K562 (cell line): ENCODE results near the gene ZNF646. TPM values are rescaled to one million over a fixed set of nuclear protein-coding genes. Genes with fewer than 3 reads are reported as not detected.
A peak's percentile ranks its signal among the peaks of the same experiment; 100 is the strongest.

Experiments used
- ATAC-seq: fragments of 200-7000 bp; cut with Tn5 transposase; 3 replicates; pipeline ENCODE4 v1.9.1; 2020; ENCODE audit warnings: moderate library complexity
- BruUV-seq: library from RNA; stranded (reverse); fragments of 400-500 nt; replicated peaks from 2 replicates; lab custom pipeline; 2021; lab: Mats Ljungman, UMichigan
- CTCF ChIA-PET: fragments of 300-600 bp; formaldehyde crosslinking; extraction: SDS; loops from one replicate; lab custom pipeline; 2021; ENCODE audit warnings: low intra/inter-chr PET ratio; lab: Yijun Ruan, JAX
- POLR2A ChIA-PET: fragments of 300-600, 350-650 bp; sonication (Branson Sonifier 250); formaldehyde crosslinking; extraction: SDS; loops from one replicate; lab custom pipeline; 2021; ENCODE audit warnings: antibody characterized with exemption, inconsistent platforms; lab: Yijun Ruan, JAX
- DNase-seq, 4 experiments: peaks; one replicate each; pipeline versions ENCODE4 v3.0.0 to v3.0.0-alpha.2; 2011 to 2018; ENCODE audit warnings: low spot score in 3 of 4, mixed read lengths in 3 of 4; ENCODE audit errors: extremely low read depth in 1 of 4
- FAIRE-seq: peaks from 2 replicates; lab custom pipeline; 2011; peaks lifted over from hg19 to GRCh38; lab: Jason Lieb, UNC
- H2AFZ ChIP-seq: 2 replicates; pipeline ENCODE4 v1.6.0; 2011; ENCODE audit warnings: low read depth, low read length, control low read depth, inconsistent platforms
- H3K27ac ChIP-seq: fragments of 200-600 bp; 3 replicates; pipeline ENCODE4 v1.8.0; 2011; ENCODE audit warnings: low read depth, mild to moderate bottlenecking, control low read depth, inconsistent platforms, low read length, moderate library complexity, mixed read lengths; ENCODE audit errors: extremely low read depth
- H3K27me3 ChIP-seq, 2 experiments: fragments of 300-600 bp in 1 of 2; 2 replicates in 1 of 2; 3 replicates in 1 of 2; pipeline versions ENCODE4 v1.6.0 to v1.8.0; 2011; ENCODE audit warnings: inconsistent platforms in 2 of 2, low read length in 2 of 2, mild to moderate bottlenecking in 1 of 2, mixed read lengths in 1 of 2, moderate library complexity in 1 of 2; ENCODE audit not compliant: control insufficient read depth in 2 of 2, insufficient read depth in 2 of 2
- H3K36me3 ChIP-seq: fragments of 300-600 bp; 3 replicates; pipeline ENCODE4 v1.8.0; 2011; ENCODE audit warnings: mild to moderate bottlenecking, low read length, inconsistent platforms; ENCODE audit not compliant: control insufficient read depth, insufficient read depth
- H3K4me1 ChIP-seq, 2 experiments: fragments of 200-600 bp in 1 of 2; replicated peaks in 1 of 2; 2 replicates in 1 of 2; 3 replicates in 1 of 2; pipeline versions ENCODE4 v1.5.1 to v1.8.0; 2011; ENCODE audit warnings: inconsistent platforms in 2 of 2, low read length in 2 of 2, mild to moderate bottlenecking in 1 of 2, mixed read lengths in 1 of 2, moderate library complexity in 1 of 2; ENCODE audit not compliant: control insufficient read depth in 2 of 2, insufficient read depth in 2 of 2
- H3K4me2 ChIP-seq: 2 replicates; pipeline ENCODE4 v1.6.1; 2011; ENCODE audit warnings: low read length, control low read depth, inconsistent platforms, mixed read lengths; ENCODE audit not compliant: insufficient read depth
- H3K4me3 ChIP-seq: fragments of 200-600 bp; sonication (generic), shearing (Covaris generic); 2 replicates; pipeline ENCODE4 v1.5.1; 2016; ENCODE audit warnings: control low read depth, inconsistent platforms
- H3K79me2 ChIP-seq: fragments of 200-600 bp; 3 replicates; pipeline ENCODE4 v1.8.0; 2011; ENCODE audit warnings: low read length, inconsistent platforms; ENCODE audit not compliant: control insufficient read depth, insufficient read depth
- H3K9ac ChIP-seq, 2 experiments: 2 replicates each; pipeline versions ENCODE4 v1.6.0 to v1.6.1; 2011; ENCODE audit warnings: low read depth in 2 of 2, low read length in 2 of 2, control low read depth in 1 of 2, inconsistent platforms in 1 of 2, mild to moderate bottlenecking in 1 of 2, mixed read lengths in 1 of 2; ENCODE audit not compliant: insufficient read depth in 1 of 2
- H3K9me1 ChIP-seq: one replicate; pipeline ENCODE4 v1.6.0; 2011; ENCODE audit warnings: inconsistent platforms, mild to moderate bottlenecking, low read length, moderate library complexity; ENCODE audit not compliant: control insufficient read depth, insufficient read depth
- H3K9me3 ChIP-seq: replicated peaks from 2 replicates; pipeline ENCODE4 v1.5.1; 2011; ENCODE audit warnings: low read depth, low read length, inconsistent platforms; ENCODE audit not compliant: control insufficient read depth, insufficient read depth
- H4K20me1 ChIP-seq: replicated peaks from 2 replicates; pipeline ENCODE4 v1.6.1; 2011; ENCODE audit warnings: low read length, inconsistent platforms, mixed read lengths; ENCODE audit not compliant: control insufficient read depth, insufficient read depth
- CBX1 ChIP-seq: sonication (generic); IDR thresholded peaks from 2 replicates; pipeline ENCODE4 v1.6.1; 2016; ENCODE audit warnings: antibody characterized with exemption, low read depth, mild to moderate bottlenecking
- CBX3 ChIP-seq, 2 experiments: IDR thresholded peaks; 1 replicate in 1 of 2; 2 replicates in 1 of 2; pipeline ENCODE4 v1.6.1; 2012; ENCODE audit warnings: inconsistent platforms in 2 of 2, low read length in 2 of 2, borderline replicate concordance in 1 of 2, control low read depth in 1 of 2
- FOXM1 ChIP-seq, 2 experiments: fragments of 450-650 bp in 1 of 2; sonication (generic) in 1 of 2; formaldehyde crosslinking in 1 of 2; IDR thresholded peaks; 2 replicates each; pipeline versions ENCODE4 v1.6.1 to v1.9.0; 2017 to 2022; ENCODE audit warnings: low read depth in 2 of 2, mild to moderate bottlenecking in 2 of 2, missing genetic modification reagents in 1 of 2, moderate library complexity in 1 of 2
- HEY1 ChIP-seq: fragments of 250-450 bp; sonication (Bioruptor Pico); IDR thresholded peaks from 2 replicates; pipeline ENCODE4 v1.5.0; 2020; ENCODE audit warnings: mild to moderate bottlenecking, moderate library complexity, borderline replicate concordance
- MBD2 ChIP-seq: sonication (generic); IDR thresholded peaks from 2 replicates; pipeline ENCODE4 v1.6.1; 2016; ENCODE audit warnings: low read depth, borderline replicate concordance
- NEUROD1 ChIP-seq: fragments of 150-350 bp; IDR thresholded peaks from 2 replicates; pipeline ENCODE4 v1.6.1; 2014; ENCODE audit warnings: borderline replicate concordance, low read length, low read depth; ENCODE audit not compliant: partially characterized antibody
- POLR2G ChIP-seq: fragments of 200-400 bp; formaldehyde crosslinking; IDR thresholded peaks from 2 replicates; pipeline ENCODE4 v1.6.1; 2017; ENCODE audit warnings: low read depth, mild to moderate bottlenecking, antibody characterized with exemption, low read length, moderate library complexity
- SETDB1 ChIP-seq: IDR thresholded peaks from one replicate; pipeline ENCODE4 v1.6.1; 2012; ENCODE audit warnings: low read length, control low read depth, inconsistent platforms
- SMAD3 ChIP-seq: fragments of 450-650 bp; formaldehyde crosslinking; conservative IDR thresholded peaks from 2 replicates; pipeline ENCODE4 v1.4.0; 2020; ENCODE audit warnings: mild to moderate bottlenecking
- SRF ChIP-seq, 2 experiments: fragments of 250-450, 450-650 bp in 1 of 2; sonication (Bioruptor Pico) in 1 of 2; sonication (generic) in 1 of 2; formaldehyde crosslinking; IDR thresholded peaks; 2 replicates each; pipeline versions ENCODE4 v1.5.0 to v1.5.1; 2020 to 2022; ENCODE audit warnings: mild to moderate bottlenecking in 1 of 2, missing genetic modification reagents in 1 of 2
- THRAP3 ChIP-seq: fragments of 450-650 bp; IDR thresholded peaks from 2 replicates; pipeline ENCODE4 v1.6.1; 2016; ENCODE audit warnings: mild to moderate bottlenecking, inconsistent platforms, borderline replicate concordance
- U2AF2 ChIP-seq: fragments of 200-400 bp; formaldehyde crosslinking; optimal IDR thresholded peaks from 2 replicates; pipeline ENCODE3; 2017; ENCODE audit warnings: low read depth, mild to moderate bottlenecking, low read length
- YBX1 ChIP-seq: fragments of 450-650 bp; IDR thresholded peaks from 2 replicates; pipeline ENCODE4 v1.7.1; 2016; ENCODE audit warnings: mild to moderate bottlenecking
- ZNF124 ChIP-seq: sonication (generic); formaldehyde crosslinking; IDR thresholded peaks from 2 replicates; pipeline ENCODE4 v1.8.1; 2022; ENCODE audit warnings: missing genetic modification reagents
- ZNF263 ChIP-seq: sonication (generic); formaldehyde crosslinking; IDR thresholded peaks from 2 replicates; pipeline ENCODE4 v1.8.0; 2022; ENCODE audit warnings: mild to moderate bottlenecking, missing genetic modification reagents, borderline replicate concordance
- ZNF561 ChIP-seq: fragments of 450-650 bp; formaldehyde crosslinking; conservative IDR thresholded peaks from 2 replicates; pipeline ENCODE4 v1.4.0; 2020; ENCODE audit warnings: mild to moderate bottlenecking, moderate library complexity
- WGBS: fragments of 100-300 bp; shearing (Covaris generic); methylation state at CpG from one replicate; pipeline ENCODE4 v1.1.6; 2016; ENCODE audit warnings: low coverage, mixed read lengths; ENCODE audit not compliant: insufficient coverage; ENCODE audit errors: missing lambda C conversion rate; 5-methylcytosine and 5-hydroxymethylcytosine counted together
- in situ Hi-C: fragments of 300-500 bp; cut with MboI; formaldehyde crosslinking; loops from 4 replicates; pipeline ENCODE4 v1.15.0; 2018; ENCODE audit warnings: inconsistent platforms, mixed read lengths
- intact Hi-C: fragments of 100-400 bp; cut with micrococcal nuclease; formaldehyde crosslinking; loops from 2 replicates; pipeline ENCODE4 v1.14.2; 2022
- polyA plus RNA-seq, 8 experiments: library from polyadenylated mRNA; depleted of rRNA in 4 of 8; stranded (reverse) in 5 of 8; unstranded in 3 of 8; fragments of >200 nt; fragmentation: Nextera tagmentation in 2 of 8; fragmentation: Illumina TruSeq in 1 of 8; extraction: Ambion mirVana in 2 of 8; extraction: Trizol in 1 of 8; gene quantifications; 2 replicates each; pipeline versions ENCODE4 v1.2.1 to v1.2.3, GENCODE V29; 2011 to 2014; ENCODE audit warnings: inconsistent platforms in 1 of 8, missing spikeins in 1 of 8
- total RNA-seq, 7 experiments: library from RNA; depleted of rRNA in 6 of 7; stranded (reverse); fragments of >200 nt in 6 of 7; fragmentation: Illumina TruSeq in 2 of 7; extraction: Trizol in 2 of 7; gene quantifications; 2 replicates each; pipeline versions ENCODE4 v1.2.1 to v1.2.3, GENCODE V29; 2011 to 2021; ENCODE audit warnings: low replicate concordance in 1 of 7

Gene ZNF646
- total and polyA plus RNA-seq, 9 of the 15 experiments (the other 6 are each of a cell fraction or from before 2014, with no cell fraction given) = 0.08 to 20.6 (median 8.0) TPM

DNA sequence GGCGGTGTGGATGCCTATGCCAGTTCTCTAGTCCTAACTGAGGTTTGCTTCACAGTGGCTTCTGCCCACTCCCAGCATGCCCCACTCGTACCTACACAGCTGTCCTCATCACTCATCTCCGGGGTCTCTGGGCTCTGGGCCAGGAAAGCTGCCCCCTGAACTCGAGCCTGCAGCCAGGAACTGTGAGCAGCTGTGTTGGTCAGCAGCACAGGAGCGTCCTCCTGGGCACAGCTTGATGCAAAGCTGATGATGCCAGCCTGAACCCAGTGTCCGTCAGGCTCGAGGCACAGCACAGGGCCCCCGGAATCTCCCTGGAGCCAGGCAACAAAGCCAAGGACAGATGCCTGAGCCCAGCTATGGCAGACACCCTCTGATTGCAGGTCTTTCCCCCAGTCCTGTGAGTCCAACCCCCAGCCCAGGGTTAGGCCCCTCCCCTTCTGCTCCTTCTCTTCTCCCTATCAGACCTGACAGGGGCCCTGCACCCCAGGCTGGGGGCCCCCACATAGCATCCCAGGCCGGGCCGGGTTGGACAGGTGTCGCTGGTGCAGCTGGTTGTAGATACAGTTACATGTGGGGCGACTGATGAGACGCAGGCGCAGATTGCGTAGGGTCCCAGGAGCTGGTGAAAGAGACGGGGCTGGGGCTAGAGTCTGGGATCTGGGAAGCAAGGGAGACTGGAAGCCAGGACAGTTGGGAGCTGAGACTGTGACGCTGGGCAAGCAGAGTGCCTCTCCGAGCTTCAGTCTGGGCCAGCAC lies 11.8 kb downstream of the ZNF646 start:
- H2AFZ ChIP-seq = no peak overlapping the region
- in situ Hi-C loops = no loop called here
- no peak for DNase-seq
- intact Hi-C loops = no loop called here
- no TSS peak for BruUV-seq
- no peak for FAIRE-seq
- H3K27me3 ChIP-seq = no peaks in the 10 kb centered on the region
- no peaks in the 10 kb centered on the region for H3K79me2 ChIP-seq
- ATAC-seq = no peak
- H3K36me3 ChIP-seq = peaks cover 55% of the 10 kb centered on the region; the same call in 2 of the 3 replicates
- H3K9me1 ChIP-seq = no peaks in the 10 kb centered on the region
- H3K9me3 ChIP-seq = no peaks in the 10 kb centered on the region
- no peak overlapping the region for H3K27ac ChIP-seq
- 0 out of 2 replicates have a peak, but pooled peaks cover 5% of the 10 kb centered on the region for H4K20me1 ChIP-seq
- no peak overlapping the region for H3K4me3 ChIP-seq
- peaks cover 0 to 63% of the 10 kb centered on the region in 2 experiments; a peak in 3 of 5 replicates for H3K4me1 ChIP-seq
- 84% methylated on average over 18 of the region's 18 CpGs for WGBS
- H3K9ac ChIP-seq = peak overlapping the region in 1 of 2 experiments; percentile 19; a peak in 1 of 4 replicates
- no peak overlapping the region for H3K4me2 ChIP-seq
- CTCF ChIA-PET = no interaction called here
- POLR2A ChIA-PET = interaction anchor here (0.6 to 3.4 kb wide), 5 partner anchors 8 to 1159 kb away, joined by 3 to 32 read pairs (median 3); partner anchors contain the start of genes ZNF646 and ZNF668
- TF ChIP-seq POLR2G (peak; percentile 42; the same call in 1 of the 2 replicates), HEY1 (no peak)

DNA sequence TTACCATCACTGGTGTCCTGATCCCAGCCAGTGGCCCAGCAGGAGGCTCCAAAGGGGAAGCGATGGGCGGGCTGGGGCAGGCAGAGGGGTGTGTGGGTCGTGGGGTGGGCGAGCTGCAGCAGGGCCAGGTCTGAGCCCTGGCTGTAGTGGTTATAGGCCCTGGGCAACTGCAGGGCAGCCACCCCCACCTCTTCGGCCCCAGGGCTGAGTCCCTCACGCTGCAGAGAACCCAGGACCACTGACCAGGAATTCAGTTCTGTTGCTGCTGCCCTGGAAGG lies 12.3 kb downstream of the ZNF646 start:
- BruUV-seq = no TSS peak
- peaks cover 56% of the 10 kb centered on the region; the same call in 2 of the 3 replicates for H3K36me3 ChIP-seq
- 0 out of 2 replicates have a peak, but pooled peaks cover 5% of the 10 kb centered on the region for H4K20me1 ChIP-seq
- no peaks in the 10 kb centered on the region for H3K27me3 ChIP-seq
- H3K27ac ChIP-seq = no peak overlapping the region
- 0 out of 4 replicates have a peak overlapping the region, but pooled peaks of 1 of the 2 experiments have one; percentile 19 for H3K9ac ChIP-seq
- no peaks in the 10 kb centered on the region for H3K9me3 ChIP-seq
- no peaks in the 10 kb centered on the region for H3K79me2 ChIP-seq
- no peak for DNase-seq
- H3K4me1 ChIP-seq = peaks cover 0 to 57% of the 10 kb centered on the region in 2 experiments; a peak in 3 of 5 replicates
- no peak for TF ChIP-seq U2AF2
- TF ChIP-seq CBX1 = no peak
- no peak for TF ChIP-seq CBX3 (IDR thresholded peaks at IDR 0.05; ENCODE audit: borderline replicate concordance in 1 of 2, low read length in 2 of 2)
- no peak for TF ChIP-seq ZNF561
- no peak for TF ChIP-seq YBX1
- no peak for TF ChIP-seq THRAP3
- TF ChIP-seq SETDB1 = no peak
- TF ChIP-seq SRF (CRISPR knock-in tag; IDR thresholded peaks at IDR 0.05) = no peak
- TF ChIP-seq MBD2 = no peak
- TF ChIP-seq SMAD3 = no peak
- no peak for TF ChIP-seq NEUROD1
- no peak for TF ChIP-seq ZNF263 (CRISPR knock-in tag)
- no peak for TF ChIP-seq ZNF124 (CRISPR knock-in tag)
- no peak for TF ChIP-seq FOXM1 (IDR thresholded peaks at IDR 0.05; ENCODE audit: low read depth)
- TF ChIP-seq FOXM1 (CRISPR knock-in tag; IDR thresholded peaks at IDR 0.05; ENCODE audit: low read depth) = no peak
- intact Hi-C loops = no loop called here
- ATAC-seq = no peak
- no peak overlapping the region for H3K4me2 ChIP-seq
- POLR2A ChIA-PET = interaction anchor here (0.6 to 3.4 kb wide), 5 partner anchors 9 to 1160 kb away, joined by 3 to 32 read pairs (median 3); partner anchors contain the start of genes ZNF646 and ZNF668
- H3K4me3 ChIP-seq = no peak overlapping the region
- in situ Hi-C loops = no loop called here
- H2AFZ ChIP-seq = no peak overlapping the region
- CTCF ChIA-PET = no interaction called here
- no peaks in the 10 kb centered on the region for H3K9me1 ChIP-seq
- 100% methylated on average over 1 of the region's 6 CpGs for WGBS
- FAIRE-seq = no peak
